Neutrophil (primary cell): ENCODE measurements around the gene SND1.

Experiments
- H3K27ac ChIP-seq: fragments of 200-600 bp; sonication (generic); 2 replicates; pipeline ENCODE4 v1.5.1; 2016; ENCODE audit warnings: mild to moderate bottlenecking, moderate library complexity
- H3K27me3 ChIP-seq: fragments of 200-600 bp; sonication (generic); 2 replicates; pipeline ENCODE4 v1.6.0; 2016; ENCODE audit warnings: mild to moderate bottlenecking
- H3K36me3 ChIP-seq: fragments of 200-600 bp; sonication (generic); 2 replicates; pipeline ENCODE4 v1.5.1; 2017
- H3K4me1 ChIP-seq, 2 experiments: fragments of 200-600 bp in 1 of 2; sonication (generic) in 1 of 2; 1 replicate in 1 of 2; 2 replicates in 1 of 2; pipeline versions ENCODE4 v1.5.1 to v1.6.1; 2013 to 2016; ENCODE audit warnings: low read depth in 1 of 2, low read length in 1 of 2, mild to moderate bottlenecking in 1 of 2, moderate library complexity in 1 of 2; ENCODE audit not compliant: control insufficient read depth in 1 of 2, insufficient read depth in 1 of 2
- H3K4me3 ChIP-seq, 2 experiments: fragments of 200-600 bp in 1 of 2; sonication (generic) in 1 of 2; 1 replicate in 1 of 2; 2 replicates in 1 of 2; pipeline ENCODE4 v1.5.1; 2013 to 2016; ENCODE audit warnings: low read depth in 1 of 2, low read length in 1 of 2, mild to moderate bottlenecking in 1 of 2, moderate library complexity in 1 of 2
- H3K9me3 ChIP-seq: fragments of 200-600 bp; sonication (generic); 2 replicates; pipeline ENCODE4 v1.5.1; 2016
- TF ChIP-seq, protein P1 (sequence below): fragments of 200-600 bp; sonication (generic); IDR thresholded peaks from 2 replicates; pipeline ENCODE4 v1.5.1; 2016; ENCODE audit warnings: antibody characterized with exemption

Gene SND1

GRCh38 chr7:128035712-128036111, 383.7 kb downstream of the SND1 start:
- no peaks in the 10 kb centered on the region for H3K27me3 ChIP-seq
- peaks cover 12 to 16% of the 10 kb centered on the region in 2 experiments for H3K4me1 ChIP-seq
- no peaks in the 10 kb centered on the region for H3K36me3 ChIP-seq
- H3K9me3 ChIP-seq: no peaks in the 10 kb centered on the region
- no peak overlapping the region for H3K27ac ChIP-seq
- TF ChIP-seq, protein P1, sequence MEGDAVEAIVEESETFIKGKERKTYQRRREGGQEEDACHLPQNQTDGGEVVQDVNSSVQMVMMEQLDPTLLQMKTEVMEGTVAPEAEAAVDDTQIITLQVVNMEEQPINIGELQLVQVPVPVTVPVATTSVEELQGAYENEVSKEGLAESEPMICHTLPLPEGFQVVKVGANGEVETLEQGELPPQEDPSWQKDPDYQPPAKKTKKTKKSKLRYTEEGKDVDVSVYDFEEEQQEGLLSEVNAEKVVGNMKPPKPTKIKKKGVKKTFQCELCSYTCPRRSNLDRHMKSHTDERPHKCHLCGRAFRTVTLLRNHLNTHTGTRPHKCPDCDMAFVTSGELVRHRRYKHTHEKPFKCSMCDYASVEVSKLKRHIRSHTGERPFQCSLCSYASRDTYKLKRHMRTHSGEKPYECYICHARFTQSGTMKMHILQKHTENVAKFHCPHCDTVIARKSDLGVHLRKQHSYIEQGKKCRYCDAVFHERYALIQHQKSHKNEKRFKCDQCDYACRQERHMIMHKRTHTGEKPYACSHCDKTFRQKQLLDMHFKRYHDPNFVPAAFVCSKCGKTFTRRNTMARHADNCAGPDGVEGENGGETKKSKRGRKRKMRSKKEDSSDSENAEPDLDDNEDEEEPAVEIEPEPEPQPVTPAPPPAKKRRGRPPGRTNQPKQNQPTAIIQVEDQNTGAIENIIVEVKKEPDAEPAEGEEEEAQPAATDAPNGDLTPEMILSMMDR: no peak
- no peak overlapping the region for H3K4me3 ChIP-seq

GRCh38 chr7:128036226-128036940, 384.4 kb downstream of the SND1 start:
- TF ChIP-seq, protein P1: no peak
- H3K27ac ChIP-seq: no peak overlapping the region
- H3K9me3 ChIP-seq: no peaks in the 10 kb centered on the region
- H3K4me1 ChIP-seq: peaks cover 12 to 15% of the 10 kb centered on the region in 2 experiments
- H3K4me3 ChIP-seq: no peak overlapping the region
- H3K27me3 ChIP-seq: no peaks in the 10 kb centered on the region
- no peaks in the 10 kb centered on the region for H3K36me3 ChIP-seq

DNA sequence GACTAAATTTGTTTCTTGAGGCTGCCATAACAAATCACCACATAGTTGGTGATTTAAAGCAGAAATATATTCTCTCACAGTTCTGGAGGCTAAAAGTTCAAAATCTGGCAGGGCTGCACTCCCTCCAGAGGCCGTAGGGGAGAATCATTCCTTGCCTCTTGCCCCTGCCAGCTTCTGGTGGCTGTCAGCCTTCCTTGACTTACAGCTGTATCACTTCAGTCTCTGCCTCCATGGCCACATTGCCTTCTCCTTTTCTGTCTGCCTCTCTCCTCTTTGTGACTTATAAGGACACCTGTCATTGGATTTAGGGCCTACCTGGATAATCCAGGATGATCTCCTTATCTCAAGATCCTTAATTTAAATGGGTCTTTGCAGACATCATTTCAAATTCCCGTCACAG, 385.1 kb downstream of the SND1 start:
- Histone ChIP-seq H3K27me3 (no peaks in the 10 kb centered on the region), H3K4me3 (no peak overlapping the region), H3K9me3 (no peaks in the 10 kb centered on the region), H3K36me3 (no peaks in the 10 kb centered on the region), H3K4me1 (peaks cover 12 to 15% of the 10 kb centered on the region in 2 experiments), H3K27ac (no peak overlapping the region)
- TF ChIP-seq, protein P1: no peak

GRCh38 chr7:128037880-128038619, 386.1 kb downstream of the SND1 start:
- no peaks in the 10 kb centered on the region for H3K9me3 ChIP-seq
- H3K36me3 ChIP-seq: no peaks in the 10 kb centered on the region
- peaks cover 6 to 9% of the 10 kb centered on the region in 2 experiments for H3K4me1 ChIP-seq
- no peak overlapping the region for H3K27ac ChIP-seq
- H3K4me3 ChIP-seq: no peak overlapping the region
- H3K27me3 ChIP-seq: no peaks in the 10 kb centered on the region
- TF ChIP-seq, protein P1: no peak

DNA sequence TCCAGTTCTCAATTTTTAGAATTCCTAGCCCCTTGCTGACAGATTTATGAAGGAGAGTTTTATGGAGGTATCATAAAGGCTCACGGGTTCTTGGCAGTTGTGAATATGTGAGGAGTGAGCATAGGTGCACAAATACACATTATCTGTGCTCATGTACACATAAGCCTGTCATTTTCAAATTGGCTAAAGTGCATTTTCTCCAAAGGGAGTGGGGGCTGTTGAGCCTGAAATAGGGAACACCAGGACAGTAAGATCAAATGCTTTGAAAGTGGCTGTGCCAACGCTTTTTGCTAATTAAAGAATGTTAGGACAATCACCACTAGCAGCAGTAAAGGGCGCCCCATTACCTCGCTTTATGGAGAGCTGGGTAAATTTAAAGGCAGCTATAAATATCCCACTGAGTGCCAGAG, 387.6 kb downstream of the SND1 start:
- Histone ChIP-seq H3K36me3 (no peaks in the 10 kb centered on the region), H3K4me3 (no peak overlapping the region), H3K9me3 (no peaks in the 10 kb centered on the region), H3K27ac (no peak overlapping the region), H3K27me3 (no peaks in the 10 kb centered on the region), H3K4me1 (peaks cover 0 to 9% of the 10 kb centered on the region in 2 experiments)
- TF ChIP-seq, protein P1: no peak
